ENCODE measurements around the gene TIE1. TPM values are rescaled to one million over a fixed set of nuclear protein-coding genes. Genes with fewer than 3 reads are reported as not detected.

TIE1 gene
- total and polyA plus RNA-seq, 12 donors, result 5.0 to 49.8 (median 27.0) TPM

GRCh38 chr1:43359696-43360095 is 58.9 kb downstream of the TIE1 start:
- Histone ChIP-seq H3K4me1 (replicated peaks in 1 of 2) (peaks cover 5 to 18% of the 10 kb centered on the region in 2 donors), H3K27me3 (no peaks in the 10 kb centered on the region), H3K9me3 (replicated peaks in 1 of 3) (no peaks in the 10 kb centered on the region), H3K4me3 (no peak overlapping the region), H3K36me3 (replicated peaks in 1 of 2) (peaks cover 0 to 35% of the 10 kb centered on the region in 2 donors), H3K27ac (no peak overlapping the region)
- 42 to 44% (median 44%) methylated on average over 11 of the region's 11 CpGs for WGBS, 4 donors
- TF ChIP-seq POLR2A (IDR thresholded peaks at IDR 0.05) (no peak), CTCF (IDR thresholded peaks at IDR 0.05) (no peak)
- no peak for DNase-seq
- intact Hi-C loops (cut with DNase I), result loop anchor here in 1 of 2 donors (5.0 kb wide), 1 partner anchor 122 kb away; no protein-coding TSS in a partner anchor

- WGBS, 4 donors, result 75 to 85% (median 78%) methylated on average over 4 of the region's 4 CpGs
- Histone ChIP-seq H3K27ac (no peak overlapping the region), H3K36me3 (replicated peaks in 1 of 2) (peaks cover 0 to 43% of the 10 kb centered on the region in 2 donors), H3K27me3 (no peaks in the 10 kb centered on the region), H3K9me3 (replicated peaks in 1 of 3) (no peaks in the 10 kb centered on the region), H3K4me3 (no peak overlapping the region), H3K4me1 (replicated peaks in 1 of 2) (peaks cover 5 to 18% of the 10 kb centered on the region in 2 donors)
- no peak for DNase-seq
- intact Hi-C loops (cut with DNase I), result no loop called here
- TF ChIP-seq POLR2A (IDR thresholded peaks at IDR 0.05) (no peak), CTCF (IDR thresholded peaks at IDR 0.05) (no peak)
Observed at GRCh38 chr1:43360616-43361015, 59.8 kb downstream of the TIE1 start.

GRCh38 chr1:43363283-43363934 is 62.6 kb downstream of the TIE1 start:
- TF ChIP-seq POLR2A (IDR thresholded peaks at IDR 0.05) (no peak), CTCF (IDR thresholded peaks at IDR 0.05) (no peak)
- Histone ChIP-seq H3K4me3 (no peak overlapping the region), H3K27me3 (no peaks in the 10 kb centered on the region), H3K36me3 (replicated peaks in 1 of 2) (peaks cover 0 to 43% of the 10 kb centered on the region in 2 donors), H3K9me3 (replicated peaks in 1 of 3) (no peaks in the 10 kb centered on the region), H3K4me1 (replicated peaks in 1 of 2) (peaks cover 14 to 21% of the 10 kb centered on the region in 2 donors), H3K27ac (no peak overlapping the region)
- intact Hi-C loops (cut with DNase I), result no loop called here
- peak in 1 of 7 donors; percentile 39 for DNase-seq
- WGBS, 4 donors, result 63 to 75% (median 71%) methylated on average over 5 to 9 of the region's 9 CpGs

- Histone ChIP-seq H3K27ac (no peak overlapping the region), H3K36me3 (replicated peaks in 1 of 2) (peaks cover 0 to 43% of the 10 kb centered on the region in 2 donors), H3K9me3 (replicated peaks in 1 of 3) (no peaks in the 10 kb centered on the region), H3K4me3 (no peak overlapping the region), H3K4me1 (replicated peaks in 1 of 2) (peaks cover 18 to 25% of the 10 kb centered on the region in 2 donors), H3K27me3 (no peaks in the 10 kb centered on the region)
- TF ChIP-seq CTCF (IDR thresholded peaks at IDR 0.05) (no peak), POLR2A (IDR thresholded peaks at IDR 0.05) (no peak)
- intact Hi-C loops (cut with DNase I), result no loop called here
- DNase-seq, result no peak
- 75 to 79% (median 77%) methylated on average over 5 of the region's 5 CpGs for WGBS, 4 donors
Observed at GRCh38 chr1:43363935-43364525, 63.2 kb downstream of the TIE1 start.
